ENCODE measurements around the gene ZNF579.
"Not testable (repeated sequence)": the region's sequence is repeated elsewhere in the genome, so short reads cannot be mapped to it uniquely, and the experiment has no call there.

ZNF579 gene

GRCh38 chr19:55593096-55593772 is 12.6 kb upstream of the ZNF579 start:
- FAIRE-seq = no peak

DNA sequence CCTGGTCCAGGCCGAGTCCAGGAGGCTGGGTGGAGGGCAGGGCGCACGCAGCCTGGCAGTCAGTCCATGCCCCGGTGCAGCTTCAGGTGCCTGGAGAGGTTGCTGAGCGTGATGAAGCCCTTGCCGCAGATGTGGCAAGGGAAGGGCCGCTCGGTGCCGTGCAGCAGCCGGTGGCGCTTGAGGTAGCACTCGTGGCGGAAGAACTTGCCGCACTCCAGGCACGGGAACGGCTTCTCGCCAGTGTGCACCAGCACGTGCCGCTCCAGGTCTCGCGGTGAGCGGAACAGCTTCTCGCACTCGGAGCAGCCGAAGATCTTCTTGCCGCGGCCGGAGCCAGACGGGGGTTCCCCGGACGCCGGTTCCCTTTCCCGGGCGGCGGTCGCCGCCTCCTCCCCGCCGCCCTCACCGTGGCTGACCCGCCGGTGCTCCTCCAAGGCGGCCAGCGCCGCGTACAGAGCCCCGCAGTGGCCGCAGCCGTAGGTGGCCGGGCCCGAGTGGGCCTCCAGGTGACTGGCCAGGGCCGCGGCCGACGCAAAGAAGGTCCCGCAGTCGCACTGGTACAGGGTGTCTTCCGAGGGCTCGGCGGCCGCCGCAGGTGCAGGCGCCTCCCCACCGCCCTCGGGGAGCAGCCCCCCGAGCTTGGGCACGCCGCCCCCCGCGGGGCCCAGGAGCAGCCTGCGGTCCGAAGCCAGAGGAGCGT is 11.9 kb upstream of the ZNF579 start:
- FAIRE-seq = no peak

GRCh38 chr19:55591555-55591954 is 10.9 kb upstream of the ZNF579 start:
- FAIRE-seq = no peak

DNA sequence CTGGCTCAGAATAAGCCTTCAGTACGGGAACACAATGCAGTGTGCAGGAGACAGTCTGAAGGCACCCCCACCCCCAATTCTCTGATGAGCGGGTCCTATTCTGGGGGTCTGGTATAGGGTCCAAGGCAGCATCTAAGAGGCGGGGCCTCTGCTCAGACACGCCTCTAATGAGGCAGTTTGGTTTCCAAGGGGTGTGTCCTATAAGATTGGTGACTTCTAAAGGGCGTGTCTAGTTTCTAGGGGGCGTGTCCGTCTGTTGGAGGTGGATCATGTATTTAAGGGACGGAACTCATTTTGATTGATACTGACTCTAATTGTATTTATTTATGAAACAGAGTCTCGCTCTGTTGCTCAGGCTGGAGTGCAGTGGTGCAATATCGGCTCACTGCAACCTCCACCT is 10.0 kb upstream of the ZNF579 start:
- FAIRE-seq = peak; percentile 23

- no peak for FAIRE-seq
Observed at GRCh38 chr19:55590109-55590508, 9.5 kb upstream of the ZNF579 start.

GRCh38 chr19:55588738-55589137 is 8.1 kb upstream of the ZNF579 start:
- no peak for FAIRE-seq

GRCh38 chr19:55586976-55587668 is 6.5 kb upstream of the ZNF579 start:
- peak; percentile 99 for FAIRE-seq

- FAIRE-seq = peak; percentile 72
Observed at GRCh38 chr19:55585658-55586339, 5.2 kb upstream of the ZNF579 start.

GRCh38 chr19:55584871-55585270 is 4.2 kb upstream of the ZNF579 start:
- FAIRE-seq = no peak

- FAIRE-seq = not testable (repeated sequence)
Observed at GRCh38 chr19:55583897-55584296, 3.2 kb upstream of the ZNF579 start.

DNA sequence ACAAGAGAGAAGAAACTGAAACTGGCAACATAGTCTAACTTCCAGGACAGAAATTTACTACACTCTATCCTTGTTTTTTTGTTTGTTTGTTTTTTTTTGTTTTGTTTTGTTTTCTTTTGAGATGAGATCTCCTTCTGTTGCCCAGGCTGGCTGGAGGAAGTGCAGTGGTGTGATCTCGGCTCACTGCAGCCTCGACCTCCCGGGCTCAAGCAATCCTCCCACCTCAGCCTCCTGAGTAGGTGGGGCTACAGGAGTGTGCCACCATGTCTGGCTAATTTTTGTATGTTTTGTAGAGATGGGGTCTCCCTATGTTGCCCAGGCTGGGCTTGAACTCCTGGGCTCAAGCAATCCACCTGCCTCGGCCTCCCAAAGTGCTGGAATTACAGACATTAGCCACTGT is 1.6 kb upstream of the ZNF579 start:
- not testable (repeated sequence) for FAIRE-seq

DNA sequence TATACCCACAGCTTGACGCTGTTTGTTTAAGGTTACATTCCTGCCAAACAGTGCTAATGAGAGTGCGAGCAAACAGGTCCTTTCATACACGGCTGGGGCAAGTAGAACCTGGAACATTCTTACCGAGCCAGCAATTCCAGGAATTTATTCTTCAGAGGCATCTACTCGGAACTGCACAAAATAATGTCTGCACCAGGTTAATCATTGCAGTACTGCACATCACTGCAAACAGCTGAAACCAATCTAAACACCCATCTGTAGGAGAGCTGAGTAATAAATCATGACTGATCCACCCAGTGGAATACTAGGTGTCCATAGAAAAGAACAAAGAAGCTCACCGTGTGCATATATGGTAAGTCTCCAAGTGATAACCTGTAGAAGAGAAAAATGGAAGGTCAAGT is 1.2 kb upstream of the ZNF579 start:
- FAIRE-seq = no peak

DNA sequence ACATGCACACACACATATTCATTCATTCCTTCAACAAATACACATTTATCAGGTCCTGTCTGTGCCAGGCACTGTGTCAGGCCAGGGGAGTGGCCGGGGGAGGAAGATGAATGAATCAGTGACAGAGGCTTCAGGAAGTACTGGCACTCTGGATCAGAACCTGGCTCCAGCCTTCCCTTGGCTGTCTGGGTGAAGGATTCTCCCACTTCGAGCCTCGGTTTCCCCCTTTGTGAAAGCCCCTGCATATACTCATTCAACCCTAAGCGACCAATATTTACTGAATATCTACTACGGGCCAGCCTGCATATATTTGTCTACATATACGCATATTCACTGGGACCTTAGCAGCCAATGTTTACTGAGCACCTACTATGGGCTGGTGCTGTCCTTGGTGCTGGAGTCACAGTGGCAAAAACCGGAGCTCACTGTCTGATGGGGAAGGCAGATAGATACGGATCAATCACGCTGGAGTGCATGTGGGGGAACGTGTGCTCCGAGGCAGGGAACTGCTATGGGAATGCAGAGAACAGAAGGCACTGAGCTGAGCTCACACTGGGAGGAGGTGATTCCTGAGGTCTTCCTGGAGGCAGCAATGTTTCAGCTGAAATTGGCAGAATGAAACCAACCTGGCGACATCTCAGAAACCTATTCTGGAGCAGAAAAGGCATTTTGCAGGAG is 636 bp upstream of the ZNF579 start:
- FAIRE-seq = no peak

- no peak for FAIRE-seq
Observed at GRCh38 chr19:55579766-55580621, 654 bp downstream of the ZNF579 start.

- FAIRE-seq = no peak
Observed at GRCh38 chr19:55578761-55579747, 1.6 kb downstream of the ZNF579 start.

- no peak for FAIRE-seq
Observed at GRCh38 chr19:55578031-55578760, 2.5 kb downstream of the ZNF579 start.

- no peak for FAIRE-seq
Observed at GRCh38 chr19:55576746-55577145, 3.9 kb downstream of the ZNF579 start.

DNA sequence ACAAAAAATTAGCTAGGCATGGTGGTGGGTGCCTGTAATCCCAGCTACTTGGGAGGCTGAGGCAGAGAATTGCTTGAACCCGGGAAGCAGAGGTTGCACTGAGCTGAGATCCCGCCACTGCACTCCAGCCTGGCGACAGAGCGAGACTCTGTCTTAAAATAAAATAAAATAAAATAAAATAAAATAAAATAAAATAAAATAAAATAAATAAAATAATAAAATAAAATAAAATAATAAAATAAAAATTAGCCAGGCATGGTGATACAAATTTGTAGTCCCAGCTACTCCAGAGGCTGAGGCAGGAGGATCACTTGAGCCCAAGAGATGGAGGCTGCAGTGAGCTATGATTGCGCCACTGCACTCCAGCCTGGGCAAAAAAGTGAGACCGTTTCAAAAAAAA is 6.7 kb downstream of the ZNF579 start:
- not testable (repeated sequence) for FAIRE-seq

DNA sequence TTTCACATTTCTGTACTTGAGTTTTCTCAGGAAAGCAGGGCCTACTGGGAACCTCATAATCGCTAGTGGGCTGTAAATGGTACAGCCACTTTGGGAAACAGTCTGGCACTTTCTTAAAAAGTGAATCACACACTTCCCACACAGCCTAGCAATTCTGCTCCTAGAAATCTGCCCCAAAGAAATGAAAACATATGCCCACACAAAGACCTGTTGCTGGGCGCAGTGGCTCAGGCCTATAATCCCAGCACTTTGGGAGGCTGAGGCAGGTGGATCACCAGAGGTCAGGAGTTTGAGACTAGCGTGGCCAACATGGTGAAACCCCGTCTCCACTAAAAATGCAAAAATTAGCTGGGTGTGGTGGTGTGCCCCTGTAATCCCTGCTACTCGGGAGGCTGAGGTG is 11.2 kb downstream of the ZNF579 start:
- not testable (repeated sequence) for FAIRE-seq

Data from G401.6 (cell line).